ENCODE measurements around the gene IQGAP3. TPM values are rescaled to one million over a fixed set of nuclear protein-coding genes. Genes with fewer than 3 reads are reported as not detected.
A peak's percentile ranks its signal among the peaks of the same experiment; 100 is the strongest.
"Not testable (repeated sequence)": the region's sequence is repeated elsewhere in the genome, so short reads cannot be mapped to it uniquely, and the experiment has no call there.

Gene IQGAP3
- polyA plus RNA-seq, 3 donors = 0.03 to 0.24 TPM; not detected in 1

GRCh38 chr1:156553860-156554485 is 18.4 kb downstream of the IQGAP3 start:
- Histone ChIP-seq H3K4me2 (replicated peaks; ENCODE audit: extremely low read depth, low read length, poor library complexity, severe bottlenecking) (no peak overlapping the region), H3K9ac (ENCODE audit: insufficient read depth, low read length, poor library complexity, severe bottlenecking) (no peak overlapping the region), H2AFZ (ENCODE audit: insufficient read depth, low read depth, low read length, poor library complexity, severe bottlenecking) (no peak overlapping the region), H3K27ac (ENCODE audit: low read depth in 1 of 2, low read length in 2 of 2) (peak overlapping the region; percentile 63 to 93), H3K36me3 (replicated peaks in 1 of 2; ENCODE audit: control insufficient read depth in 1 of 2, insufficient read depth in 2 of 2, low read length in 2 of 2) (peaks cover 4 to 19% of the 10 kb centered on the region in 2 donors), H4K20me1 (ENCODE audit: insufficient read depth, low read length) (no peaks in the 10 kb centered on the region), H3K4me1 (ENCODE audit: control insufficient read depth in 1 of 2, insufficient read depth in 2 of 2, low read length in 2 of 2) (peaks cover 41 to 45% of the 10 kb centered on the region in 2 donors), H3K4me3 (replicated peaks in 1 of 3; ENCODE audit: low read depth in 2 of 3, low read length in 3 of 3) (no peak overlapping the region), H3K27me3 (ENCODE audit: control insufficient read depth in 2 of 2, insufficient read depth in 2 of 2, low read length in 2 of 2) (no peaks in the 10 kb centered on the region), H3K9me3 (replicated peaks in 1 of 2; ENCODE audit: control insufficient read depth in 1 of 2, insufficient read depth in 1 of 2, low read length in 2 of 2) (no peaks in the 10 kb centered on the region), H3K79me2 (ENCODE audit: insufficient read depth, low read length) (no peaks in the 10 kb centered on the region)
- no peak overlapping the region for H3K4me3 Mint-ChIP-seq
- peaks cover 0 to 2% (median 1%) of the 10 kb centered on the region in 3 donors for H3K27me3 Mint-ChIP-seq (ENCODE audit: low read depth in 3 of 3)
- WGBS (ENCODE audit: insufficient coverage) = 97% methylated on average over 4 of the region's 6 CpGs
- intact Hi-C loops (cut with micrococcal nuclease) = loop anchor here (5.0 to 10.0 kb wide), 2 partner anchors 52 to 59 kb away; partner anchors contain the start of gene MEF2D (in 1 of the 2)
- no peak for TF ChIP-seq CTCF (IDR thresholded peaks at IDR 0.05)
- peaks cover 55% of the 10 kb centered on the region for H3K4me1 Mint-ChIP-seq
- no peak for DNase-seq
- peaks cover 13 to 28% of the 10 kb centered on the region in 2 donors for H3K36me3 Mint-ChIP-seq
- peak overlapping the region; percentile 90 to 97 (median 96) for H3K27ac Mint-ChIP-seq
- peaks cover 0 to 1% (median 0%) of the 10 kb centered on the region in 7 donors for H3K9me3 Mint-ChIP-seq

GRCh38 chr1:156552937-156553336 is 19.4 kb downstream of the IQGAP3 start:
- not testable (repeated sequence) for H3K27me3 ChIP-seq (ENCODE audit: control insufficient read depth in 2 of 2, insufficient read depth in 2 of 2, low read length in 2 of 2); H3K27me3 Mint-ChIP-seq (ENCODE audit: low read depth in 3 of 3); H3K79me2 ChIP-seq (ENCODE audit: insufficient read depth, low read length); H3K9me3 ChIP-seq (replicated peaks in 1 of 2; ENCODE audit: control insufficient read depth in 1 of 2, insufficient read depth in 1 of 2, low read length in 2 of 2); H3K9me3 Mint-ChIP-seq; H4K20me1 ChIP-seq (ENCODE audit: insufficient read depth, low read length)
- peak; percentile 89 to 94 (median 93) for DNase-seq
- intact Hi-C loops (cut with micrococcal nuclease) = loop anchor here (5.0 to 10.0 kb wide), 2 partner anchors 51 to 58 kb away; partner anchors contain the start of gene MEF2D (in 1 of the 2)
- H3K36me3 ChIP-seq (replicated peaks in 1 of 2; ENCODE audit: control insufficient read depth in 1 of 2, insufficient read depth in 2 of 2, low read length in 2 of 2) = peaks cover 9 to 29% of the 10 kb centered on the region in 2 donors
- peak overlapping the region; percentile 63 to 93 for H3K27ac ChIP-seq (ENCODE audit: low read depth in 1 of 2, low read length in 2 of 2)
- Mint-ChIP-seq H3K27ac (peak overlapping the region; percentile 90 to 97 (median 96)), H3K36me3 (peaks cover 15 to 36% of the 10 kb centered on the region in 2 donors), H3K4me1 (peaks cover 55% of the 10 kb centered on the region), H3K4me3 (peak overlapping the region; percentile 17 to 90)
- H2AFZ ChIP-seq (ENCODE audit: insufficient read depth, low read depth, low read length, poor library complexity, severe bottlenecking) = peak overlapping the region; percentile 73
- peak overlapping the region; percentile 69 for H3K4me2 ChIP-seq (replicated peaks; ENCODE audit: extremely low read depth, low read length, poor library complexity, severe bottlenecking)
- peak overlapping the region; percentile 40 for H3K9ac ChIP-seq (ENCODE audit: insufficient read depth, low read length, poor library complexity, severe bottlenecking)
- peaks cover 41 to 45% of the 10 kb centered on the region in 2 donors for H3K4me1 ChIP-seq (ENCODE audit: control insufficient read depth in 1 of 2, insufficient read depth in 2 of 2, low read length in 2 of 2)
- H3K4me3 ChIP-seq (replicated peaks in 1 of 3; ENCODE audit: low read depth in 2 of 3, low read length in 3 of 3) = peak overlapping the region in 1 of 3 experiments; percentile 52
- WGBS (ENCODE audit: insufficient coverage) = 2% methylated on average over 4 of the region's 4 CpGs
